B cell (primary cell): Measurements from ENCODE around the gene CCNE1.

Source experiments
- EZH2 ChIP-seq: IDR thresholded peaks from 2 replicates; pipeline ENCODE4 v1.6.1; 2012; ENCODE audit warnings: borderline replicate concordance, low read depth, mild to moderate bottlenecking, moderate library complexity, low read length; ENCODE audit not compliant: insufficient read depth, poor library complexity, severe bottlenecking
- TF ChIP-seq, protein P1 (sequence below): fragments of 200-600 bp; IDR thresholded peaks from one replicate; pipeline ENCODE4 v1.8.0; 2022; ENCODE audit warnings: antibody characterized with exemption, mild to moderate bottlenecking

DNA sequence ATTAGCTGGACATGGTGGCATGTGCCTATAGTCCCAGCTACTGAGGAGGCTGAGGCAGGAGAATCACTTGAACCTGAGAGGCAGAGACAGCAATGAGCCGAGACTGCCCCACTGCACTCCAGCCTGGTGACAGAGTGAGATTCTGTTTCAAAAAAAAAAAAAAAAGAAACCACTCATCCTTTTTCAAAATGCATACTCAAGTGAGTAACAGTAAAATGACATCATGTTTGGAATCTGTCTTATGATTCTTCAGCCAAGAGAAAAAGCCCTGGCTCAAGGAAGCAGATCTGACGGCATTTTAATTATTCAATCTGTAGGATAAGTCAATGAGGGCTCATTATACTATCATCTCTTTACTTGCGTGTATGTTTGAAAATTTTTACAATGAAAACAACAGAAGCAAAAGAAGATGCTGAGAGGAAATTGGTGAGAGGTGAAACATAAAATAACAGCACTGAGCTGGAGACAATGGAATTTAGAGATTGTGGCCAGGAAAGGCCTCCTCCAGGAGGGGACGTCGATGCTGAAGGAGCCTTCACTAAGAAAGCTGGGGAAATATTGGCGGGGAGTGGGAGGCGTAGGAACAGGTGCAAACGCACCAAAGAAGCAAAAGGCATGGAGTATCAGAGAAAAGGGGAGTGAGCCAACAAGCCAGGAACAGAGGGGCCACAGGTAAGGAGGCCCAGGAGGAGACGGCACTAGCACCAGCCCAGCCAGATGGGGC is 12.9 kb upstream of the CCNE1 start:
- TF ChIP-seq, protein P1, sequence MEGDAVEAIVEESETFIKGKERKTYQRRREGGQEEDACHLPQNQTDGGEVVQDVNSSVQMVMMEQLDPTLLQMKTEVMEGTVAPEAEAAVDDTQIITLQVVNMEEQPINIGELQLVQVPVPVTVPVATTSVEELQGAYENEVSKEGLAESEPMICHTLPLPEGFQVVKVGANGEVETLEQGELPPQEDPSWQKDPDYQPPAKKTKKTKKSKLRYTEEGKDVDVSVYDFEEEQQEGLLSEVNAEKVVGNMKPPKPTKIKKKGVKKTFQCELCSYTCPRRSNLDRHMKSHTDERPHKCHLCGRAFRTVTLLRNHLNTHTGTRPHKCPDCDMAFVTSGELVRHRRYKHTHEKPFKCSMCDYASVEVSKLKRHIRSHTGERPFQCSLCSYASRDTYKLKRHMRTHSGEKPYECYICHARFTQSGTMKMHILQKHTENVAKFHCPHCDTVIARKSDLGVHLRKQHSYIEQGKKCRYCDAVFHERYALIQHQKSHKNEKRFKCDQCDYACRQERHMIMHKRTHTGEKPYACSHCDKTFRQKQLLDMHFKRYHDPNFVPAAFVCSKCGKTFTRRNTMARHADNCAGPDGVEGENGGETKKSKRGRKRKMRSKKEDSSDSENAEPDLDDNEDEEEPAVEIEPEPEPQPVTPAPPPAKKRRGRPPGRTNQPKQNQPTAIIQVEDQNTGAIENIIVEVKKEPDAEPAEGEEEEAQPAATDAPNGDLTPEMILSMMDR = no peak
- no peak for TF ChIP-seq EZH2
